ENCODE results near the gene CRYL1. TPM values are rescaled to one million over a fixed set of nuclear protein-coding genes. Genes with fewer than 3 reads are reported as not detected.

CRYL1 gene
- total RNA-seq, 1 donor: 21.3 TPM

GRCh38 chr13:20388184-20388583 lies 137.5 kb downstream of the CRYL1 start:
- DNase-seq (ENCODE audit: low read depth): peak; percentile 14
- H3K4me3 ChIP-seq (ENCODE audit: low read depth, low read length): no peak overlapping the region
- TF ChIP-seq CTCF (IDR thresholded peaks at IDR 0.05; ENCODE audit: insufficient read depth, low read length): no peak

- TF ChIP-seq CTCF (IDR thresholded peaks at IDR 0.05; ENCODE audit: insufficient read depth, low read length): no peak
- H3K4me3 ChIP-seq (ENCODE audit: low read depth, low read length): no peak overlapping the region
- peak; percentile 12 for DNase-seq (ENCODE audit: low read depth)
These were observed 138.2 kb downstream of the CRYL1 start for GRCh38 chr13:20387441-20387971.

GRCh38 chr13:20387006-20387405 lies 138.7 kb downstream of the CRYL1 start:
- DNase-seq (ENCODE audit: low read depth): no peak
- no peak for TF ChIP-seq CTCF (IDR thresholded peaks at IDR 0.05; ENCODE audit: insufficient read depth, low read length)
- H3K4me3 ChIP-seq (ENCODE audit: low read depth, low read length): no peak overlapping the region

- DNase-seq (ENCODE audit: low read depth): no peak
- no peak overlapping the region for H3K4me3 ChIP-seq (ENCODE audit: low read depth, low read length)
- TF ChIP-seq CTCF (IDR thresholded peaks at IDR 0.05; ENCODE audit: insufficient read depth, low read length): no peak
These were observed 142.6 kb downstream of the CRYL1 start for GRCh38 chr13:20383058-20383457.

GRCh38 chr13:20381401-20381800 lies 144.3 kb downstream of the CRYL1 start:
- DNase-seq (ENCODE audit: low read depth): no peak
- no peak for TF ChIP-seq CTCF (IDR thresholded peaks at IDR 0.05; ENCODE audit: insufficient read depth, low read length)

GRCh38 chr13:20378721-20379120 lies 146.9 kb downstream of the CRYL1 start:
- H3K4me3 ChIP-seq (ENCODE audit: low read depth, low read length): no peak overlapping the region
- no peak for TF ChIP-seq CTCF (IDR thresholded peaks at IDR 0.05; ENCODE audit: insufficient read depth, low read length)
- DNase-seq (ENCODE audit: low read depth): no peak

More at GRCh38 chr13:20381401-20381800, 144.3 kb downstream of the CRYL1 start:
- no peak overlapping the region for H3K4me3 ChIP-seq (ENCODE audit: low read depth, low read length)

- TF ChIP-seq CTCF (IDR thresholded peaks at IDR 0.05; ENCODE audit: insufficient read depth, low read length): no peak
- no peak overlapping the region for H3K4me3 ChIP-seq (ENCODE audit: low read depth, low read length)
- no peak for DNase-seq (ENCODE audit: low read depth)
These were observed 147.9 kb downstream of the CRYL1 start for GRCh38 chr13:20377720-20378119.

All from fibroblast of the aortic adventitia (primary cell).